Stimulated activated CD8-positive, alpha-beta memory T cell treated with anti-CD3 and anti-CD28 coated beads, Interleukin-15, amount 100 ng/mL, for 24 hours (primary cell): Measurements from ENCODE around the gene STAC.
"Not testable (repeated sequence)": the region's sequence is repeated elsewhere in the genome, so short reads cannot be mapped to it uniquely, and the experiment has no call there.

Experiments
- DNase-seq: peaks from one replicate; pipeline ENCODE4 v3.0.0-alpha.2; 2020; ENCODE audit warnings: low read depth

Gene STAC

GRCh38 chr3:36480911-36481648 lies 100.8 kb downstream of the STAC start:
- no peak for DNase-seq

- DNase-seq: no peak
Observed at GRCh38 chr3:36482256-36482655, 102.0 kb downstream of the STAC start.

- DNase-seq: no peak
Observed at GRCh38 chr3:36482880-36483279, 102.6 kb downstream of the STAC start.

GRCh38 chr3:36483709-36484108 lies 103.4 kb downstream of the STAC start:
- DNase-seq: no peak

- DNase-seq: no peak
Observed at GRCh38 chr3:36484386-36484785, 104.1 kb downstream of the STAC start.

- DNase-seq: no peak
Observed at GRCh38 chr3:36486009-36486795, 105.9 kb downstream of the STAC start.

GRCh38 chr3:36487616-36488015 lies 107.3 kb downstream of the STAC start:
- no peak for DNase-seq

GRCh38 chr3:36488077-36488789 lies 107.9 kb downstream of the STAC start:
- DNase-seq: no peak

- no peak for DNase-seq
Observed at GRCh38 chr3:36489101-36489500, 108.8 kb downstream of the STAC start.

GRCh38 chr3:36489679-36490425 lies 109.5 kb downstream of the STAC start:
- DNase-seq: no peak

- DNase-seq: no peak
Observed at GRCh38 chr3:36493051-36493450, 112.7 kb downstream of the STAC start.

GRCh38 chr3:36494461-36495109 lies 114.3 kb downstream of the STAC start:
- no peak for DNase-seq

GRCh38 chr3:36496684-36497633 lies 116.7 kb downstream of the STAC start:
- DNase-seq: no peak

- DNase-seq: not testable (repeated sequence)
Observed at GRCh38 chr3:36500053-36500452, 119.7 kb downstream of the STAC start.

GRCh38 chr3:36501616-36502015 lies 121.3 kb downstream of the STAC start:
- DNase-seq: no peak

- DNase-seq: no peak
Observed at GRCh38 chr3:36505393-36505792, 125.1 kb downstream of the STAC start.

GRCh38 chr3:36511791-36512486 lies 131.6 kb downstream of the STAC start:
- no peak for DNase-seq

- no peak for DNase-seq
Observed at GRCh38 chr3:36512555-36512954, 132.3 kb downstream of the STAC start.

GRCh38 chr3:36514171-36514570 lies 133.9 kb downstream of the STAC start:
- DNase-seq: no peak

GRCh38 chr3:36519682-36520081 lies 139.4 kb downstream of the STAC start:
- no peak for DNase-seq
